ENCODE results near the gene CENPE.
"Not testable (repeated sequence)": the region's sequence is repeated elsewhere in the genome, so short reads cannot be mapped to it uniquely, and the experiment has no call there.

GRCh38 chr4:103169750-103170149 lies 28.4 kb downstream of the CENPE start:
- not testable (repeated sequence) for TF ChIP-seq EZH2phosphoT487 (IDR thresholded peaks at IDR 0.05; ENCODE audit: borderline replicate concordance, low read depth, low read length); CTCF (conservative IDR thresholded peaks at IDR 0.05; ENCODE audit: low read length)

Data from OCI-LY7 (cell line).